Endothelial cell of umbilical vein (primary cell): ENCODE results near the gene OR56B1. TPM values are rescaled to one million over a fixed set of nuclear protein-coding genes. Genes with fewer than 3 reads are reported as not detected.

Source experiments
- BruUV-seq: library from RNA; stranded (reverse); fragments of 400-500 nt; replicated peaks from 2 replicates; lab custom pipeline; 2021; lab: Mats Ljungman, UMichigan
- CTCF ChIA-PET: fragments of 300-600, 350-600 bp; sonication (Branson Sonifier 250); formaldehyde crosslinking; loops from one replicate; lab custom pipeline; 2021; ENCODE audit warnings: antibody characterized with exemption, inconsistent platforms; lab: Charles Lee
- POLR2A ChIA-PET: fragments of 300-600, 350-600 bp; sonication (Branson Sonifier 250); formaldehyde crosslinking; loops from one replicate; lab custom pipeline; 2021; ENCODE audit warnings: antibody characterized with exemption, inconsistent platforms; lab: Charles Lee
- DNase-seq: peaks from one replicate; pipeline ENCODE4 v3.0.0-alpha.2; 2011; ENCODE audit warnings: low read depth, low spot score
- FAIRE-seq: peaks from 2 replicates; lab custom pipeline; 2011; peaks lifted over from hg19 to GRCh38; lab: Jason Lieb, UNC
- H2AFZ ChIP-seq: 2 replicates; pipeline ENCODE4 v1.6.0; 2012; ENCODE audit warnings: low read depth, low read length, control low read depth, inconsistent platforms
- H3K27ac ChIP-seq: 2 replicates; pipeline ENCODE4 v1.5.1; 2011; ENCODE audit warnings: low read depth, mild to moderate bottlenecking, control low read depth, low read length, moderate library complexity; ENCODE audit not compliant: insufficient read depth
- H3K27me3 ChIP-seq, 2 experiments: 2 replicates each; pipeline versions ENCODE4 v1.6.0 to v1.6.1; 2011; ENCODE audit warnings: low read length in 2 of 2, mixed read lengths in 1 of 2; ENCODE audit not compliant: control insufficient read depth in 2 of 2, insufficient read depth in 2 of 2
- H3K36me3 ChIP-seq, 2 experiments: 2 replicates in 1 of 2; 3 replicates in 1 of 2; pipeline ENCODE4 v1.5.1; 2011; ENCODE audit warnings: low read length in 2 of 2, mild to moderate bottlenecking in 1 of 2, moderate library complexity in 1 of 2; ENCODE audit not compliant: control insufficient read depth in 2 of 2, insufficient read depth in 2 of 2; ENCODE audit errors: extremely low read depth in 1 of 2
- H3K4me1 ChIP-seq: 3 replicates; pipeline ENCODE4 v1.5.1; 2011; ENCODE audit warnings: mild to moderate bottlenecking, low read length; ENCODE audit not compliant: control insufficient read depth, insufficient read depth; ENCODE audit errors: extremely low read depth
- H3K4me2 ChIP-seq: 2 replicates; pipeline ENCODE4 v1.6.1; 2011; ENCODE audit warnings: low read length, control low read depth, mixed read lengths; ENCODE audit not compliant: insufficient read depth
- H3K4me3 ChIP-seq, 3 experiments: fragments of 200-600 bp in 1 of 3; sonication (generic), shearing (Covaris generic) in 1 of 3; replicated peaks in 1 of 3; 2 replicates each; pipeline ENCODE4 v1.5.1; 2011 to 2016; ENCODE audit warnings: control low read depth in 3 of 3, low read length in 3 of 3, mild to moderate bottlenecking in 2 of 3, inconsistent platforms in 1 of 3, low read depth in 1 of 3, moderate library complexity in 1 of 3; ENCODE audit not compliant: insufficient read depth in 1 of 3
- H3K79me2 ChIP-seq: 2 replicates; pipeline ENCODE4 v1.6.0; 2012; ENCODE audit warnings: low read length, inconsistent platforms; ENCODE audit not compliant: control insufficient read depth, insufficient read depth
- H3K9ac ChIP-seq: replicated peaks from 2 replicates; pipeline ENCODE3; 2011; ENCODE audit warnings: low read length, control low read depth; ENCODE audit not compliant: insufficient read depth; ENCODE audit errors: extremely low read depth
- H3K9me1 ChIP-seq: replicated peaks from 3 replicates; pipeline ENCODE4 v1.6.0; 2011; ENCODE audit warnings: mild to moderate bottlenecking, low read length; ENCODE audit not compliant: control insufficient read depth, insufficient read depth; ENCODE audit errors: extremely low read depth
- H3K9me3 ChIP-seq: replicated peaks from 2 replicates; pipeline ENCODE4 v1.5.1; 2012; ENCODE audit warnings: low read length, inconsistent platforms; ENCODE audit not compliant: control insufficient read depth, insufficient read depth
- H4K20me1 ChIP-seq: replicated peaks from 2 replicates; pipeline ENCODE3; 2011; ENCODE audit warnings: mild to moderate bottlenecking, low read length; ENCODE audit not compliant: control insufficient read depth, insufficient read depth; ENCODE audit errors: extremely low read depth
- EZH2 ChIP-seq: IDR thresholded peaks from 2 replicates; pipeline ENCODE4 v1.6.1; 2012; ENCODE audit warnings: borderline replicate concordance, low read depth, mild to moderate bottlenecking, moderate library complexity, low read length, inconsistent platforms; ENCODE audit not compliant: severe bottlenecking
- FOS ChIP-seq: IDR thresholded peaks from 2 replicates; pipeline ENCODE4 v1.6.1; 2011; ENCODE audit warnings: mild to moderate bottlenecking, low read length, moderate library complexity, borderline replicate concordance; ENCODE audit not compliant: insufficient read depth
- GATA2 ChIP-seq: IDR thresholded peaks from 2 replicates; pipeline ENCODE4 v1.7.0; 2011; ENCODE audit warnings: low read depth, mild to moderate bottlenecking, moderate library complexity, mixed read lengths, low read length; ENCODE audit not compliant: insufficient read length, insufficient read depth
- JUN ChIP-seq: IDR thresholded peaks from 2 replicates; pipeline ENCODE4 v1.6.1; 2011; ENCODE audit warnings: borderline replicate concordance, low read depth; ENCODE audit not compliant: insufficient read length, insufficient read depth
- MYC ChIP-seq: IDR thresholded peaks from one replicate; pipeline ENCODE4 v1.6.1; 2011; ENCODE audit warnings: mild to moderate bottlenecking, low read depth, low read length
- POLR2A ChIP-seq: IDR thresholded peaks from 2 replicates; pipeline ENCODE4 v1.6.1; 2012; ENCODE audit warnings: low read depth, mild to moderate bottlenecking, control low read depth, low read length
- POLR2AphosphoS5 ChIP-seq: IDR thresholded peaks from 2 replicates; pipeline ENCODE4 v1.6.1; 2012; ENCODE audit warnings: low read depth, mild to moderate bottlenecking, control low read depth, low read length, moderate library complexity; ENCODE audit not compliant: insufficient read depth
- dilution Hi-C: fragments of 300-500 bp; cut with MboI; formaldehyde crosslinking; loops from one replicate; pipeline ENCODE4 v1.15.0; 2019; ENCODE audit warnings: low sequenced_read_pairs; ENCODE audit not compliant: extremely low pct_ligation_motif_present
- intact Hi-C: fragments of 100-400 bp; cut with micrococcal nuclease; formaldehyde crosslinking; loops from one replicate; pipeline ENCODE4 v1.10.0; 2022
- polyA plus RNA-seq, 4 experiments: library from polyadenylated mRNA; depleted of rRNA in 3 of 4; stranded (reverse) in 3 of 4; unstranded in 1 of 4; fragments of >200 nt; gene quantifications; 2 replicates each; pipeline versions ENCODE4 v1.2.1 to v1.2.3, GENCODE V29; 2011 to 2012; ENCODE audit warnings: missing spikeins in 1 of 4
- total RNA-seq: library from RNA; stranded (reverse); gene quantifications from 2 replicates; pipeline ENCODE4 v1.2.3, GENCODE V29; 2021
- TF ChIP-seq, protein P1 (sequence below), 2 donors: IDR thresholded peaks; 1 replicate in 1 of 2; 2 replicates in 1 of 2; pipeline ENCODE4 v1.5.1; 2011; ENCODE audit warnings: low read length in 2 of 2, mild to moderate bottlenecking in 2 of 2, moderate library complexity in 2 of 2, control low read depth in 1 of 2, inconsistent platforms in 1 of 2, low read depth in 1 of 2; ENCODE audit not compliant: insufficient read depth in 1 of 2; ENCODE audit errors: extremely low read depth in 1 of 2
- TF ChIP-seq, protein P2 (sequence below): IDR thresholded peaks from 2 replicates; pipeline ENCODE4 v1.6.1; 2011; ENCODE audit not compliant: insufficient read depth, insufficient read length

Gene OR56B1
- total and polyA plus RNA-seq, 2 donors (not counting 3 experiments of a cell fraction or from before 2014, with no cell fraction given) = not detected

DNA sequence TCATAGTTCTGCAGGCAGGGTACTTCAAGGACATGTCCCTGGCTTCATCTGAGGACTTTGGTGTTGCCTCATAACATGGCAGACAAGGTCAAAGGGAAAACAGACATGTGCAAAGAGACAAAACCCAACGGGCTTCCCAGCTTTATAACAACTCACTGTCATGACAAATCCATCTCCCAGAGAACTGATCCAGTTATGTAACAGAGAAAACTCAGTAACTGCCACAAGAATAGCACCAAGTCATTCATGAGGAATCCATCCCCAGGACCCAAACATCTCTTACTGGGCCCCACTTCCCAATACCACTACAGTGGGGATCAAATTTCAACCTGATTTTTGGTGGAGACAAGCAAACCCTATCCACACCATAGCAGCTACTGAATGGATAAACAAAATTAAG is 30.8 kb downstream of the OR56B1 start:
- no peak overlapping the region for H3K4me3 ChIP-seq
- no peaks in the 10 kb centered on the region for H3K36me3 ChIP-seq
- CTCF ChIA-PET = no interaction called here
- POLR2A ChIA-PET = no interaction called here
- no peaks in the 10 kb centered on the region for H3K27me3 ChIP-seq
- no peaks in the 10 kb centered on the region for H3K4me1 ChIP-seq
- dilution Hi-C loops = no loop called here
- TF ChIP-seq JUN = no peak
- TF ChIP-seq GATA2 = no peak
- no peak for TF ChIP-seq POLR2AphosphoS5
- TF ChIP-seq, protein P1, sequence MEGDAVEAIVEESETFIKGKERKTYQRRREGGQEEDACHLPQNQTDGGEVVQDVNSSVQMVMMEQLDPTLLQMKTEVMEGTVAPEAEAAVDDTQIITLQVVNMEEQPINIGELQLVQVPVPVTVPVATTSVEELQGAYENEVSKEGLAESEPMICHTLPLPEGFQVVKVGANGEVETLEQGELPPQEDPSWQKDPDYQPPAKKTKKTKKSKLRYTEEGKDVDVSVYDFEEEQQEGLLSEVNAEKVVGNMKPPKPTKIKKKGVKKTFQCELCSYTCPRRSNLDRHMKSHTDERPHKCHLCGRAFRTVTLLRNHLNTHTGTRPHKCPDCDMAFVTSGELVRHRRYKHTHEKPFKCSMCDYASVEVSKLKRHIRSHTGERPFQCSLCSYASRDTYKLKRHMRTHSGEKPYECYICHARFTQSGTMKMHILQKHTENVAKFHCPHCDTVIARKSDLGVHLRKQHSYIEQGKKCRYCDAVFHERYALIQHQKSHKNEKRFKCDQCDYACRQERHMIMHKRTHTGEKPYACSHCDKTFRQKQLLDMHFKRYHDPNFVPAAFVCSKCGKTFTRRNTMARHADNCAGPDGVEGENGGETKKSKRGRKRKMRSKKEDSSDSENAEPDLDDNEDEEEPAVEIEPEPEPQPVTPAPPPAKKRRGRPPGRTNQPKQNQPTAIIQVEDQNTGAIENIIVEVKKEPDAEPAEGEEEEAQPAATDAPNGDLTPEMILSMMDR (IDR thresholded peaks at IDR 0.05; ENCODE audit: extremely low read depth in 1 of 2, insufficient read depth in 1 of 2, low read depth in 1 of 2, low read length in 2 of 2) = no peak
- TF ChIP-seq, protein P2, sequence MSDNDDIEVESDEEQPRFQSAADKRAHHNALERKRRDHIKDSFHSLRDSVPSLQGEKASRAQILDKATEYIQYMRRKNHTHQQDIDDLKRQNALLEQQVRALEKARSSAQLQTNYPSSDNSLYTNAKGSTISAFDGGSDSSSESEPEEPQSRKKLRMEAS = no peak
- no peak for TF ChIP-seq MYC
- TF ChIP-seq FOS = no peak
- TF ChIP-seq POLR2A = no peak
- no peak for TF ChIP-seq EZH2
- DNase-seq (no peak), FAIRE-seq (no peak)
- BruUV-seq = no TSS peak
- no peak overlapping the region for H3K27ac ChIP-seq
- no peaks in the 10 kb centered on the region for H3K9me1 ChIP-seq
- no peak overlapping the region for H3K4me2 ChIP-seq
- H3K9me3 ChIP-seq = no peaks in the 10 kb centered on the region
- no peak overlapping the region for H3K9ac ChIP-seq
- no peak overlapping the region for H2AFZ ChIP-seq
- no peaks in the 10 kb centered on the region for H4K20me1 ChIP-seq
- intact Hi-C loops = no loop called here
- no peaks in the 10 kb centered on the region for H3K79me2 ChIP-seq
